Activated naive CD8-positive, alpha-beta T cell treated with anti-CD3 and anti-CD28 coated beads, Interleukin-2, amount 50 U/mL, for 24 hours (primary cell): ENCODE results near the gene CLEC4M.
"Not testable (repeated sequence)": the region's sequence is repeated elsewhere in the genome, so short reads cannot be mapped to it uniquely, and the experiment has no call there.

Source experiments
- ATAC-seq: fragments of 150-1000 bp; cut with Tn5 transposase; one replicate; pipeline ENCODE4 v1.10.0; 2021
- DNase-seq: peaks from one replicate; pipeline ENCODE4 v3.0.0; 2021
- H3K27ac Mint-ChIP-seq: one replicate; pipeline ENCODE4 v1.8.0; 2021; ENCODE audit warnings: mild to moderate bottlenecking, mixed read lengths
- H3K27me3 Mint-ChIP-seq: one replicate; pipeline ENCODE4 v1.8.0; 2021; ENCODE audit warnings: mixed read lengths
- H3K36me3 Mint-ChIP-seq: one replicate; pipeline ENCODE4 v1.8.0; 2021; ENCODE audit warnings: low read depth, mixed read lengths
- H3K4me1 Mint-ChIP-seq: one replicate; pipeline ENCODE4 v1.8.0; 2021; ENCODE audit warnings: mixed read lengths
- H3K4me3 Mint-ChIP-seq: one replicate; pipeline ENCODE4 v1.8.0; 2021; ENCODE audit warnings: mild to moderate bottlenecking, moderate library complexity, mixed read lengths
- H3K9me3 Mint-ChIP-seq: one replicate; pipeline ENCODE4 v1.8.0; 2021; ENCODE audit warnings: mixed read lengths

The CLEC4M gene

DNA sequence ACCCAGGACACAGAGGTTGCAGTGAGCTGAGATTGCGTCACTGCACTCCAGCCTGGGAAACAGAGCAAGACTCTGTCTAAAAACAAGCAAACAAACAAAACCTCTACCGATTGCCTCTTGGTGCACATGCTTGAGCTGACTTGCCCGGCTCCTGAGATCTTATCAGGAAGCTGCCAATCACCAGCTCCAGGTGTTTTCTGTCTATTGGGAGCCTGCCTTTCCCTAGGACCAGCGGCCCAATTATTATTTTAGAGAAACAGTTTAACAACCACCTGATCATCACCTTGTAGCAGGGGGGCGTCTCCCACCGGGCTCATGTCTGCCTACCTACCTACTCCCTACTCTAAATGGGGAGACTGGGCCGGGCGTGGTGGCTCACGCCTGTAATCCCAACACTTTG is 10.8 kb downstream of the CLEC4M start:
- Mint-ChIP-seq H3K27ac (no peak overlapping the region), H3K4me1 (peaks cover 31% of the 10 kb centered on the region), H3K4me3 (no peak overlapping the region), H3K9me3 (no peaks in the 10 kb centered on the region), H3K36me3 (peaks cover 4% of the 10 kb centered on the region), H3K27me3 (peaks cover 40% of the 10 kb centered on the region)
- ATAC-seq, result no peak
- no peak for DNase-seq

DNA sequence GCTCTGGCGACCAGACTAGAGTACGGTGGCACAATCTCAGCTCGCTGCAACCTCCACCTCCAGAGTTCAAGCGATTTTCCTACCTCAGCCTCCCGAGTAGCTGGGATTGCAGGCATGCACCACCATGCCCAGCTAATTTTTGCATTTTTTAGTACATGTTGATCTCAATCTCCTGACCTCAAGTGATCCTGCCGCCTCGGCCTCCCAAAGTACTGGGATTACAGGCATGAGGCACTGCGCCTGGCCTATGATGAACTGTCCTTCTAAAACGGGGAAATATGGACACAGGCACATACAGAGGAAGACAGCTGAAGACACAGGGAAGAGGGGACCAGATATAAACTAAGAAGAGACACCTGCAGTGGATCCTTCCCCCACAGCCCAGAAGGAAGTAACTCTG is 12.7 kb downstream of the CLEC4M start:
- no peaks in the 10 kb centered on the region for H3K9me3 Mint-ChIP-seq
- peaks cover 4% of the 10 kb centered on the region for H3K36me3 Mint-ChIP-seq
- H3K27ac Mint-ChIP-seq, result no peak overlapping the region
- ATAC-seq (no peak), DNase-seq (no peak)
- peaks cover 34% of the 10 kb centered on the region for H3K27me3 Mint-ChIP-seq
- no peak overlapping the region for H3K4me3 Mint-ChIP-seq
- H3K4me1 Mint-ChIP-seq, result peaks cover 31% of the 10 kb centered on the region

DNA sequence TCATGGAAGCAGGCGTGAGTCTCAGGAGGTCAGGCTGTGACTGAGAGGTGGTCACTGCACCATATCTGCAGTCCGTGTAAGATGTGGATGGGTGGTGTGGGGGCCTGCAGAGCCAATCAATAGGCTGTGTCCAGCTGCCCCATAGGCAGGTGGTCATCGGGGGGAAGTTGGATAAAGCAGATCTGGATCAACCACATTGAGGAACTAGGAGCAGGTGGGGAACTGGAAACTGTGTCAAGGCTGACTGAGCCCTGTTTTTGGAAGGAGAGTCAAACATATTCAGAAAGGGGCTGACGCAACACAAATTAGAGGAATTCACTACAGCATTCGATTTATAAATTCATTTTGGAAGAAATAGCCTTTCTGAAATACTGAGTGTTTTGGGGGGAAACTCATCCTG is 15.0 kb downstream of the CLEC4M start:
- Mint-ChIP-seq H3K27ac (no peak overlapping the region), H3K27me3 (peaks cover 38% of the 10 kb centered on the region)
- no peak for ATAC-seq

DNA sequence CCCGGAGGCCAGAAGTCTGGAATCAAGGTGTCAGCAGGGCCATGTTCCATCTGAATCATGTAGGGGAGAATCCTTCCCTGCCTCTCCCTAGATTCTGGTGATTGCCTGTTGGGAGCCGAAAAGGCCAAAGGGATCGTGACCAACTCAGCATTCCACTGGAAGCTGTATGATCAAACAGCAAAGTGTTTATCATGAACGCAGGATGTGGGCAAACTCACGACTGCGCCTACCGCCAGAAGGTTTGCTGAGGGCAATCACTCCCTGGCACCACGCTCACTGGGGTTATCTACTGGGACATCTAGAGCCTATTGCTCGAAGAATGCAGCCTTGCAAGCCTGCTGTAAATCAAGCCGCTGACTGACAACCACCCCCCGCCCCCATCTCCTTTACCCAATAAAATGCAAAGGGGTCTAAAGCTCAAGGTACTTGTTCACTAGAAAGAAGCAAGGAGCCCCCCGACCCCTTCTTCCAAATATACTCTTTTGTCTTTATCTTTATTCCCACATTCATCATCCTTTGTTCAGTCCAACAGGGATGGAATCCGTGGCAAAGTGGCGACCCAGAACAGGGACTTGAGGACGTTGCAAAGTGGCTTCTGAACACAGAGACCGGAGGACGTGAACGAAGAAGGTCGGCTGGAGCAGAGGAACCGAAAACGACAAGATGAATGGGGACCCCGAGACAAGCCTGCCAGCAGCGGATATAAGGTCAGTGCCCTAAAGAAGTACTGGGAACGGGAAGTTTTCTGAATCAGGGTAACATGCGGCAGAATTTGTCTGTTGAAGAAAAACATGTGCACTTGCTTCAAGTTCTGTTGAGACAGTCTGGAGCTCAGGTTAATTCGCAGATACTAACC is 16.8 kb downstream of the CLEC4M start:
- DNase-seq, result no peak
- H3K27ac Mint-ChIP-seq, result no peak overlapping the region
- no peak for ATAC-seq
- H3K36me3 Mint-ChIP-seq, result no peaks in the 10 kb centered on the region
- H3K9me3 Mint-ChIP-seq, result peaks cover 2% of the 10 kb centered on the region
- H3K27me3 Mint-ChIP-seq, result peaks cover 52% of the 10 kb centered on the region
- peaks cover 5% of the 10 kb centered on the region for H3K4me1 Mint-ChIP-seq
- no peak overlapping the region for H3K4me3 Mint-ChIP-seq

More for the DNA sequence above, 15.0 kb downstream of the CLEC4M start:
- Mint-ChIP-seq H3K9me3 (no peaks in the 10 kb centered on the region), H3K4me3 (no peak overlapping the region), H3K4me1 (peaks cover 12% of the 10 kb centered on the region), H3K36me3 (no peaks in the 10 kb centered on the region)
- DNase-seq, result no peak

DNA sequence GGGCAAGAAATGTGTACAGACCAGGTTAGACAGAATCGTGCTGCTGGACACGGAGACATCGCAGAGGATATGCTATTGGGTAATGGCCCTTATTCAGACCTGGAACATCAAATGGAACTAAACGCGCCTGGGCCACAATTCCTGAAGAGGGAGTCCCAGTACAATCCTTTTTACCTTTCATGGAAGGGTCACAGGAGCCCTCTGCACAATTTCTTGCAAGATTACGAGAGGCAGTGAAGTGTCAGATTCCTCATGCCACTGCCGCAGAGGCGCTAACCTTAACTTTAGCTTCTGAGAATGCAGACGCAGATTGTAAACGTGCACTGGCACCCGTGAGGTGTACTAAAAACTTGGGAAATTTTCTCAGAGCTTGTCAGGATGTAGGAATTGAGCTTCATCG is 18.1 kb downstream of the CLEC4M start:
- H3K4me1 Mint-ChIP-seq, result peaks cover 3% of the 10 kb centered on the region
- peaks cover 5% of the 10 kb centered on the region for H3K9me3 Mint-ChIP-seq
- H3K4me3 Mint-ChIP-seq, result no peak overlapping the region
- ATAC-seq, result no peak
- H3K27ac Mint-ChIP-seq, result no peak overlapping the region
- H3K27me3 Mint-ChIP-seq, result peaks cover 50% of the 10 kb centered on the region
- no peak for DNase-seq
- no peaks in the 10 kb centered on the region for H3K36me3 Mint-ChIP-seq

DNA sequence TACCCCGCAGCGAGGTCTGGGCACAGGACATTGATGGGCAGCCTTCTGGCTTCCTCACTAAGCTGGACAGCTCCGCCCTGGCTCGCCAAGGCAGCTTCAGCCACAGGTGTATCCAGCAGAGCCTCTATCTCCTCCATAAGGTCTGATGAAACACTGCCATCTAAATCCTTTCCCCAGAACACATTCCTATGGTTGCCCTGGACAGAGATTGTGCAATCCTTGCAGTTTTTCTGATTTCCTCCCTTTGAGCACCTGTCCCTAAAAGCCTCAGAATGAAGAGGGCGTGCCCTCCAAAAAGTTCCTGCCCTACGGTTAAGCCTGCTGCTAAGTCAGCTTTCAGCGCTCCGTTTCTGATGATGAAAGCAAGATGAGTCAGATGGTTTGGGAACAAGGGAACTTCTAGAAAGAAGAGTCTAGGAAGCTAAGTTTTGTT is 21.0 kb downstream of the CLEC4M start:
- Mint-ChIP-seq H3K4me3 (no peak overlapping the region), H3K27ac (no peak overlapping the region), H3K9me3 (peaks cover 5% of the 10 kb centered on the region), H3K36me3 (no peaks in the 10 kb centered on the region), H3K4me1 (peaks cover 4% of the 10 kb centered on the region), H3K27me3 (peaks cover 53% of the 10 kb centered on the region)
- ATAC-seq, result no peak
- no peak for DNase-seq

DNA sequence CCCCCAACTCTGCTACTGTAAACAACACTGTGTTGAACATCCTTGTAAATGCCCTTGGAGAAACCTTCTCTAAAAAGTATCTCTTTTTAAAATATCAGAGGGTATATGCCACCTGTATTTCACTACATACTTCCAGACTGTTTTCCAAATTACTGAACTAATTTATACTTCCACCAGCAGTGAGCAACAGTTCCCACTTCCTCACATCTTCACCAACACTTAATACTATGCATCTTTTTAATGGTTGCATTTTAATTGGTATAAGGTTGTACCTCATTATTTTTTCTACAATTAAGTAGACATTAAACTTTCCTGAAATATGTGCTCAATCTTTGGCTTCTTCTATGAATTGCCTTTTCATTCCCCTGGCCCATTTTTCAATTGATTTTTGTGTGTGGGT is 21.8 kb downstream of the CLEC4M start:
- peaks cover 7% of the 10 kb centered on the region for H3K4me1 Mint-ChIP-seq
- no peak overlapping the region for H3K27ac Mint-ChIP-seq
- H3K36me3 Mint-ChIP-seq, result no peaks in the 10 kb centered on the region
- ATAC-seq, result no peak
- DNase-seq, result no peak
- no peak overlapping the region for H3K4me3 Mint-ChIP-seq
- H3K27me3 Mint-ChIP-seq, result peaks cover 60% of the 10 kb centered on the region
- peaks cover 5% of the 10 kb centered on the region for H3K9me3 Mint-ChIP-seq

DNA sequence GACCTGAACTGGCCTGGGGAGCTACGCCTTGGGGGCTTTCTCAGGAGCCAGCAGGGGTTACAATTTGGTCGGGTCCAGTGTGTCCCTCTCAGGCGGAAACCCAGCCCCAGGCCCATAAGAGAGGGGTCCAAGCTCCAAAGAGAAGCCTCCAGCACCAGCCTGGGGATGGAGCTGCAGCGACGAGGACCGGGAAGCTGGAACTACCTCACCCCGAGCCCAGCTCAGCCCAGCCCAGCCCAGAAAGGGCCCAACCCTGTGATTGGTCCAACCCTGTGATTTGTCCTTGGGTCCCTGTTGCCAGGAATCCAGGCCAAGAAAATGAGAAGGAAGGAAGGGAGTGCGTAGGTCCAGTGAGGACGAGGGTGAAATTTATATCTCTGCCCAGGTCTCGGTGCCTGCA is 24.1 kb downstream of the CLEC4M start:
- Mint-ChIP-seq H3K27me3 (peaks cover 60% of the 10 kb centered on the region), H3K4me1 (peaks cover 8% of the 10 kb centered on the region), H3K36me3 (no peaks in the 10 kb centered on the region), H3K9me3 (peaks cover 5% of the 10 kb centered on the region), H3K4me3 (no peak overlapping the region), H3K27ac (no peak overlapping the region)
- DNase-seq (no peak), ATAC-seq (no peak)

DNA sequence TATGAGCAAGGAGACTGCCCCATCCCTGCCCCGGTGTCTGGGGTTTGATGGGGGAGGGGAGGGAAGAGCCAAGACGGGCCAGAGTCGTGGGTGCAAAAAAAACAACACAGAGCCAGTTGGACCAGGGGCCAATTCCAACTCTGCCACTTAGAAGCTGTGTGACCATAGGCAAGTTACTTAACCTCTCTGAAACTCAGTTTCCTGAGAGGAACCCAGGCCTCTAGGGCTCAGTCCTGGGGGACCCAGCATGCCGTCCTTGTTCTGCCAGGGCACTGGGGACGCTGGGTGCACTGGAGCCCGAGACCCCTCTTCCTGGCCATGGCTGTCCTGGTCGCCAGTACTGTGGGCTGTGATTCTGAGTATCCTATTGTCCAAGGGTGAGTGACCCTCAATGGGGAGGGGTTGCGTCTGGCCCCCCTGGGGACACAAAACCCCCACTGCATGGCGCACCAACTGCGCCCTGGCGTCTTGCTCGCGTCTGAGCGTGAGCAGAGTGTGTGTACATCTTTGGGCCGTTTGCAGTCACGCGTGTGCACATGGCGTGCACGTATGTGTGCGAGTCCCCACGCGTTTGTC is 24.6 kb downstream of the CLEC4M start:
- DNase-seq (no peak), ATAC-seq (no peak)
- Mint-ChIP-seq H3K4me1 (peaks cover 8% of the 10 kb centered on the region), H3K36me3 (no peaks in the 10 kb centered on the region), H3K27me3 (peaks cover 59% of the 10 kb centered on the region), H3K9me3 (peaks cover 5% of the 10 kb centered on the region), H3K4me3 (no peak overlapping the region), H3K27ac (no peak overlapping the region)

DNA sequence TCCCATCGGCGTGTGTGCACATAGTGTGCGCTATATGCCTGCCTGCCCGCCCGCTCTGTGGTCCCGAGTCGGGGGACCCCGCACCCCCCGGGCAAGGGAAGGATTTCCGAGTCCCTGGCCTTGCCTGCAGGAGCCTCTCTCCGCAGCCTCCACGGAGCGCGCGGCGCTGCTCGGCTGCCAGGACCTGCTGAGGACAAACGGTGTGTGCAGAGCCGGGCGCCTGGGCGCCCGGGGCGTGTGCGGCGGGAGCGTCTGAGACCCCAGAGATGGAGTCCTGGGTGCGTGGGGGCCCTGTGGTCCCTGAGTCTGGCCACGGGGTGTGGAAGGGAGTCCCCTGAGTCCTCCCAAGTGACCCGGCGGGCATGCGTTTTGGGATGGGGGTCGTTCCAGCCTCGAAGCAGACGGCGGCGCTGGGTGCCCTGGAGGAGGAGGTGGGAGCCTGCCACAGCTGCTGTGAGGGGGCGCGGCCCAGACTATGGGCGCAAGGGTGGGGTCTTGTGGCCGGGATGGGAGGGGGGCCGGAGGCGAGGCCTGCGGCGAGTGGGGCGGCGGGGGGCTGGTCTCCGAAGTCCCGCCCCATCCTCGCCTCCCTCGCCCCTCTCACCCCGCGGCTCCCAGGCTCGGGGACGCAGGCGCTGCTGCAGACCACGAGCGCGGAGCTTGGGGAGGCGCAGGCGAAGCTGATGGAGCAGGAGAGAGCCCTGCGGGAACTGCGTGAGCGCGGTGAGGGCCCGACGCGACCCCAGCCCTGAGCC is 25.3 kb downstream of the CLEC4M start:
- Mint-ChIP-seq H3K36me3 (no peaks in the 10 kb centered on the region), H3K27ac (no peak overlapping the region), H3K9me3 (peaks cover 5% of the 10 kb centered on the region), H3K4me3 (no peak overlapping the region), H3K27me3 (peaks cover 52% of the 10 kb centered on the region), H3K4me1 (peaks cover 8% of the 10 kb centered on the region)
- no peak for ATAC-seq
- no peak for DNase-seq

DNA sequence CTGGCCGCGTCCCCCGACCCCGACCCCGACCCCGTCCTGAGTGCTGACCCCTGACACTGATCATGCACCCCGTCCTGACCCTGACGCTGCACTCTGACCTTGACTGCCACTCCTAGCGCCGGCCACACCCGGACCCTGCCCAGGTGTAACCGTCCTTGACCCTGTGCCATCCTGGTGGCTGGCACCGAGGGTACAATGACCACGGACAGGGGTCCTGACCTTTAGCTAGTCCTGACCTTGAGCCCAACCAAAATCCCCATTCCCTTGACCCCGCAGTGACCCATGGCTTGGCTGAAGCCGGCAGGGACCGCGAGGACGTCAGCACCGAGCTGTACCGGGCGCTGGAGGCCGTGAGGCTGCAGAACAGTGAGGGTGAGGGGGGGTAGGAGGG is 25.9 kb downstream of the CLEC4M start:
- no peak for DNase-seq
- Mint-ChIP-seq H3K4me3 (no peak overlapping the region), H3K4me1 (peaks cover 8% of the 10 kb centered on the region), H3K27me3 (peaks cover 47% of the 10 kb centered on the region), H3K36me3 (no peaks in the 10 kb centered on the region), H3K9me3 (peaks cover 5% of the 10 kb centered on the region), H3K27ac (no peak overlapping the region)
- ATAC-seq, result no peak

DNA sequence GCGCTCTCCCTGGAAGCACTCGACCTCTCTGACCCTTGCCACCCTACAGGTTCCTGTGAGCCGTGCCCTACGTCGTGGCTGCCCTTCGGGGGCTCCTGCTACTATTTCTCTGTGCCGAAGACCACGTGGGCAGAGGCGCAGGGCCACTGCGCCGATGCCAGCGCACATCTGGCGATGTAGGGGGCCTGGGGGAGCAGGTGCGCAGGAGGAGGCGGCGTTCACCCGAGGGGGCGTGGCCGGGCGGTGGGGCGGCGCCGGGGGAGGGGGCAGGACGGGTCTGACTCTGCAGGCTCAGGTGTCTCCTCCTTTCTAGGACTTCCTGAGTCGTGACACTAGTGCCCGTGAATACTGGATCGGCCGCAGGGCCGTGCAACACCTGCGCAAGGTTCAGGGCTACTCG is 26.4 kb downstream of the CLEC4M start:
- Mint-ChIP-seq H3K36me3 (no peaks in the 10 kb centered on the region), H3K9me3 (peaks cover 5% of the 10 kb centered on the region), H3K27ac (no peak overlapping the region), H3K4me1 (peaks cover 8% of the 10 kb centered on the region), H3K27me3 (peaks cover 44% of the 10 kb centered on the region), H3K4me3 (no peak overlapping the region)
- ATAC-seq (no peak), DNase-seq (no peak)

DNA sequence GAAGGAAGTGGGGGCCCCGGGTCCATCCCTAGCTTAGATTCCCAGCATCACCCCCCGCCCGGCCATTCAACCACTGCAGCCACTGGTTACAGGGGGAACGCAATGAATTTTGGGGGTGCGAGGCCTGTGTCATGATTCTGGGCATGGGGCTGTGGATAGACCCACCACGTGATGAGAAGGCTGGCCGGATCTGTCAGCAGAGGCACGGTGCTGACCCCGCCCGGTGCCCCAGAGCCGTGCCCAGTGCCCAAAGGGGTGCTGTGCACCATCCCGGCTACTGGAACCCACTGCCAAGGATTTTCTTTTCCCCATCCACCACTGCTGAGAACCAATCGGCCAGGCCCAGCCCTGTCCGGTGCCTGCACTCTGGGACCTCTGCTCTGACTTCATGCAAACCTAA is 27.4 kb downstream of the CLEC4M start:
- no peak overlapping the region for H3K4me3 Mint-ChIP-seq
- no peak overlapping the region for H3K27ac Mint-ChIP-seq
- ATAC-seq (no peak), DNase-seq (no peak)
- no peaks in the 10 kb centered on the region for H3K36me3 Mint-ChIP-seq
- H3K27me3 Mint-ChIP-seq, result peaks cover 43% of the 10 kb centered on the region
- no peaks in the 10 kb centered on the region for H3K9me3 Mint-ChIP-seq
- peaks cover 8% of the 10 kb centered on the region for H3K4me1 Mint-ChIP-seq

DNA sequence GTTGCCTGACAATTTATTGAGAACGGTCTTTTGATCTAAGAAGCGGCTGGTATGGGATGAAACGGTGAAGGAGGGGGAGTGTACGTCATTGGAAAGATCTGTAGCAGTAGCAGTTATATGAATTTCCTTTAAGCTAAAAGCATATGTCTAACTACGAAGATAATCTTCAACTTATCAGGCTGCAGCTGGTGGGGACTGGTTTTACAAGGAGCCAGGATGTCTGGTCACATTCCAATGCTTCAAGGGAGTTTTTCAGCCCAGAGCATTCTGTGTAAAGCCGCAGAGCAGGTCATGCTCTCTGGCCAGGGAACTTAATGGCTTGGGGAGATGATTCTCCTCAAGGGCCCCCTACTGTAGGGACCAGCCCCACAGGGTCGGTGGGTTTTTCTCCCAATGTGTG is 29.2 kb downstream of the CLEC4M start:
- H3K27ac Mint-ChIP-seq, result no peak overlapping the region
- DNase-seq, result no peak

DNA sequence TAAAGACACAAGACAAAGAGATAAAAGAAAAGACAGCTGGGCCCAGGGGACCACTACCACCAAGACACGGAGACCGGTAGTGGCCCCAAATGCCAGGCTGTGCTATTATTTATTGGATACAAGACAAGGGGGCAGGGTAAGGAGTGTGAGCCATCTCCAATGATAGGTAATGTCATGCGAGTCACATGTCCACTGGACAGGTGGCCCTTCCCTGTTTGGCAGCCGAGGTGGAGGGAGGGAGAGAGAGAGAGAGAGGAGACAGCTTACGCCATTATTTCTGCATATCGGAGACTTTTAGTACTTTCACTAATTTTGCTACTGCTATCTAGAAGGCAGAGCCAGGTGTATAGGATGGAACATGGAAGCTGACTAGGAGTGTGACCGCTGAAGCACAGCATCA is 29.7 kb downstream of the CLEC4M start:
- H3K27ac Mint-ChIP-seq, H3K4me3 Mint-ChIP-seq, H3K4me1 Mint-ChIP-seq, ATAC-seq, H3K9me3 Mint-ChIP-seq, H3K36me3 Mint-ChIP-seq, DNase-seq: not testable (repeated sequence)
- H3K27me3 Mint-ChIP-seq, result peaks cover 36% of the 10 kb centered on the region

More for the DNA sequence above, 29.2 kb downstream of the CLEC4M start:
- Mint-ChIP-seq H3K4me3 (no peak overlapping the region), H3K4me1 (peaks cover 8% of the 10 kb centered on the region), H3K9me3 (no peaks in the 10 kb centered on the region), H3K36me3 (no peaks in the 10 kb centered on the region), H3K27me3 (peaks cover 36% of the 10 kb centered on the region)
- no peak for ATAC-seq
